GM21529 (cell line): ENCODE measurements around the gene C9orf50.

Experiments used
- ATAC-seq: cut with Tn5 transposase; IDR thresholded peaks from one replicate; pipeline ENCODE4 v1.9.1; 2021; ENCODE audit not compliant: unreplicated experiment

The C9orf50 gene

DNA sequence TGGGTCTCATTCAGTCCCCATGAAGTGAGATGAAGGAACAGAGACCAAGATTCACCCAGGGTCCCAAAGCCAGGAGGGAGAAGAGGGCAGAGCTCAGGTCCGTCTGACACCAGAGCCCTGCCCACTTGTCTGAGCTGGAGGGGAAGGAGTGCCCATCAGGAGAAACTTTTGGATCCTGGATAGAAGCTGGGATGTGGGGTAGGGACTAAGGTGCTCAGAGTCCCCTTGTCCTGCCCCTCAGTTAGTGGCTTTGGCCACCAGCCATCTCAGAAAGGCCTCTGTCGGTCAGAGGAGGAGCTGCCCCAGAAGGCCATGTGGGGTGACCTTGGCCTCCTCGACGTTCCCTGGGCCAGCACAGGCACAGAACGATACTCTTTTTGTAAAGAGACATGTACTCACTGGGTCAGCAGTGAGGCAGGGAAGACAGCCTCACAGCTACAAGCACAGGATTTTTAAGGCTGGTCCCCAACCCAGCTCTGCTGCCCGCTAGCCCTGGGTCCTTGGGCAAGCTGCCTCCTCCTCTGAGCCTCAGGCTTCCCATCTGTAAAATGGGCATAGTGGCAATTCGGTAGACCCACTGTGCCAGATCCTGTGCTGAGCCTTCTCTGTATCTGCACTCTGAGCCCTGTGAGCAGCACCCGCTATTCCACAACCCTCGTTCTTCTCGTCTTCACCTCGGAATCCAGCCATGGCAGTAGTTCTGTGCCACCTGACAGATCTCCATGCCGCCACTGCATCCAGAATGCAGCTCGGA, 49.4 kb downstream of the C9orf50 start:
- ATAC-seq, result no peak

DNA sequence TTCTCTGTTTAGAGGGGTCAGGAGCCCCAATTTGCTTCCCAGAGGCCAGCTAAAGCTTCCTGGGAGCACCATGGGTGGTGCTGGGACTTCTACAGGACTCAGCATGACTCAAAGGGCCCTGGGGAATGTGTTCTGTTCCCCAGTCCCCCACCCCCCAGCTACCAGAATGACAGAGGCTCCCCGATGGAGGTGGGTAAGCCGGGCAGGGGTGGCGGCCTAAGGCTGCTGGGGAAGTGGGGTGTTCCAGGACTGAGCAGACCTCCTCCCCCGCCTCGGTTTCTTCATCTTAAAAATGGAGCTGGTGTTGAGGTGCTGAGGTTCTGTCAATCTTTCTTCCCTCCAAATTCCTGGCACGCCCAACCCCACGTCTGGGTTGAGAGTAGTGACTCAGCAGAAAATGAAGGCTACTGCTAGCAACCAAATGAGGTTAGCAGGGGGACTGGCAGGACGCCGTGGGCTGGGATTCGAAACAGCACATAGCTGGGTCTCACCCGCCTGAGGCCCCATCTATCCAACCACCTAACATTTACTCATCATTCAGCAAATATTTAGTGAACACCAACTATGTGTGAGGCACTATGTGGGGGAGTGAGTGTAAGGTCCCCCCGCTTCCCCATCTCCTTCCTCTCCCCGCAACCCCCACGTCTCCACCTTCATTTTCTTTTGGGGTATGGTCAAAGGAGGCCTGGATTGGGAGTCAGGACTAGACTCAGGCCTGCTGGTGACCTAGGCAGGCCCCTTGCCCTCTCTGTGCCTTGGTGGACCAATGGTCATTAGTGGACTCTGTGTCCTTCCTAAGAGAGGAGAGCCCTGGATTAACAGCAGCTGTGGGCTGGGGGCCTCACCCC, 50.2 kb downstream of the C9orf50 start:
- no peak for ATAC-seq

DNA sequence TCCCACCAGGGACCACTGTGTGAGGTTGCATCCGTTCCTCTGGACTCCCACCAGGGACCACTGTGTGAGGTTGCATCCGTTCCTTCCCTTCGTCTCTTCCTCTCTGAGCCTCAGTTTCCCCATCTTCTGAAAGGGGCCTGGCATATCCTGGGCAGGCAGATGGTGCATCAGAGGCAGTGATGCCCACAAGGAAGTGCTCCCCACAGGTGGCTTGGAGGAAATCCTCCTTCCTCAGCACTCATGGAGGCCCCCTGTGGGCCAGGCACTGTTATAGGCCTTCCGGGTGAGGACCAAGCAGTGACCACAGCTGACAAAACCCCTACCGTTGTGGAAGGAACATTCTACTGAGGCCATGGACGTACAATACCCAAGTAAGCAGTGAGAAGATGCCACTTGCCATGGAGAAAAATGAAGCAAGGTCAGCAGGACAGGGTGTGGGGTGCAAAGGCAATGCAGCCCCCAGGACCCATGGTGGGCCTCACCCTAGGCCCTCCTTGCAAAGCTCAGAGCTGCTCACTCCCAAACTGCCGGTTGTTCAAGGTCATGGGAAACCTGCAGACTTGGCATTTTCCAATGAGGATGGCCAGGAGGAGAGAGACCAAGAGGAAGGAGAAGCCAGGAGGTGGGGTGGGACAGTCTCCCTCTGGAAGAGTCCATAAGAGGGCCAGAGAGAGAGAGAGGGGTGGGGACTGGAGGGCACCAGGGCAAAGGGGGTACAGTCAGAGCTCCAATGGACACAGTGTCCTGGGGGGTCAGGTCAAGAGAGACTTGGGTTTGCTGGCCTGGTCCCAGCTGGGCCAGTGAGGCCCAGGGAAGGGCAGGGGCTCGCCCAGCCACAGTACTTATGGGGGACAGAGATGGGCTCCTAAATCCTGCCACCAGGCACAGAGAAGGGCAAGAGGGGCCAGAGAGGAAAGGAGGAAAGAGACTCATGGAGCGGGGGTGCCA, 51.1 kb downstream of the C9orf50 start:
- no peak for ATAC-seq

- no peak for ATAC-seq
Measured at GRCh38 chr9:129568560-129569501, 52.1 kb downstream of the C9orf50 start.

- no peak for ATAC-seq
Measured at GRCh38 chr9:129567842-129568559, 52.9 kb downstream of the C9orf50 start.

DNA sequence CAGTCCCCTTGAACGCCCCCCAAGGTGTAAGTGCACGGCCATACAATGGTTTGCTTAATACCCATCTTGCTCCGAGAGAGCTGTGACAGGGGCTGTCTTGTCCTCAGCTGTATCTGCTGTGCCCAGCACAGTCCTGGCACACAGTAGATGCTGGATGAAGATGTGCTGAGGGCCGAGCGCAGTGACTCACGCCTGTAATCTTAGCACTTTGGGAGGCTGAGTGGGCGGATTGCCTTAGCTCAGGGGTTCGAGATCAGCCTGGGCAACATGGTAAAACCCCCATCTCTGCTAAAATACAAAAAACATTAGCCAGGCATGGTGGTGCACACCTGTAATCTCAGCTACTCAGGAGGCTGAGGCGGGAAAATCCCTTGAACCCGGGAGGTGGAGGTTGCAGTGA, 53.6 kb downstream of the C9orf50 start:
- ATAC-seq, result no peak

- ATAC-seq, result no peak
Measured at GRCh38 chr9:129566563-129567266, 54.2 kb downstream of the C9orf50 start.

- ATAC-seq, result no peak
Measured at GRCh38 chr9:129562917-129563316, 58.0 kb downstream of the C9orf50 start.

DNA sequence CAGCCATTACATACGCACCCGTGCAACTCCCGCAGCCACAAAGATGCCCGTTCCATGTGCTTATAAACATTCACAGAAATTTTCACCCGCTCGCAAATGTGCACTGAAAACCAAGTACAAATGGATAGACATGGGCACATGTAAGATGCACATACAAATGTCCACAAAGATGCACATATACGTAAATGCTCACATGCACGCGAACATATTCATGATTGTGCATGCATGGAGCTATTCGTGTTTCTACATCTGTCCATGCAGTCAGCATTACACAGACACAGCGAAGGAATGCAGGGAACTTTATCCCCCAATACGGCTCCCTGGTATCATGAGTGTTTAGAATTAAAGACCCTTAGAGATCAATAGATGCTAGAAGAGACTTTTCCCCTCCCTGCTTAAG, 58.4 kb downstream of the C9orf50 start:
- no peak for ATAC-seq
